Esophagus muscularis mucosa (tissue), 4 donors: ENCODE results near the gene SH3PXD2A.

ENCODE experiments used
- CTCF ChIP-seq, 3 experiments: fragments of 200-600 bp in 2 of 3; fragments of 450-650 bp in 1 of 3; sonication (generic) in 2 of 3; IDR thresholded peaks; one replicate each; pipeline ENCODE4 v1.5.1; 2017 to 2019; ENCODE audit warnings: antibody characterized with exemption in 3 of 3, mild to moderate bottlenecking in 2 of 3, moderate library complexity in 1 of 3
- EP300 ChIP-seq: sonication (generic); formaldehyde crosslinking; IDR thresholded peaks from one replicate; pipeline ENCODE4 v1.6.1; 2017; ENCODE audit warnings: antibody characterized with exemption
- POLR2A ChIP-seq: fragments of 450-650 bp; IDR thresholded peaks from one replicate; pipeline ENCODE4 v1.6.1; 2017; ENCODE audit warnings: antibody characterized with exemption, moderate library complexity, mild to moderate bottlenecking, low read depth
- POLR2AphosphoS5 ChIP-seq, 2 donors: sonication (generic); formaldehyde crosslinking; IDR thresholded peaks; one replicate each; pipeline ENCODE4 v1.6.1; 2017; ENCODE audit warnings: antibody characterized with exemption in 2 of 2

GRCh38 chr10:103890688-103891087 is 35.3 kb upstream of the SH3PXD2A start:
- TF ChIP-seq EP300: no peak
- TF ChIP-seq POLR2A: no peak
- TF ChIP-seq CTCF (IDR thresholded peaks at IDR 0.05): no peak
- no peak for TF ChIP-seq POLR2AphosphoS5 (IDR thresholded peaks at IDR 0.05)
